ENCODE results near the gene PCDHGA1. TPM values are rescaled to one million over a fixed set of nuclear protein-coding genes. Genes with fewer than 3 reads are reported as not detected.

PCDHGA1 gene
- total RNA-seq, 1 experiment from 2014 or later: 0.63 TPM

- Histone ChIP-seq H4K5ac (ENCODE audit: insufficient read length, low read depth, low read length) (no peak overlapping the region), H3K4me1 (ENCODE audit: insufficient read depth, low read length) (no peaks in the 10 kb centered on the region), H2AK5ac (ENCODE audit: insufficient read length, low read length) (no peak overlapping the region), H2BK20ac (ENCODE audit: low read depth, low read length, poor library complexity, severe bottlenecking) (no peak overlapping the region), H2AFZ (ENCODE audit: low read length) (no peak overlapping the region), H2BK5ac (ENCODE audit: insufficient read length, low read length) (no peak overlapping the region), H3K79me1 (ENCODE audit: insufficient read depth, low read depth, low read length, poor library complexity, severe bottlenecking) (no peaks in the 10 kb centered on the region), H3K27ac (ENCODE audit: insufficient read length, low read depth, low read length) (no peak overlapping the region), H3K4ac (ENCODE audit: low read depth, low read length) (no peak overlapping the region), H2BK120ac (ENCODE audit: low read depth, low read length, poor library complexity, severe bottlenecking) (no peak overlapping the region), H2BK15ac (ENCODE audit: low read depth, low read length) (no peak overlapping the region), H4K8ac (replicated peaks; ENCODE audit: insufficient read length, low read depth, low read length) (no peak overlapping the region), H3K4me2 (ENCODE audit: insufficient read depth, insufficient read length, low read length) (no peak overlapping the region), H4K20me1 (ENCODE audit: control insufficient read depth, insufficient read depth, insufficient read length) (no peaks in the 10 kb centered on the region), H3K56ac (ENCODE audit: insufficient read length, low read depth, low read length) (no peak overlapping the region), H3T11ph (ENCODE audit: low read length) (no peak overlapping the region), H3K27me3 (ENCODE audit: insufficient read depth, low read length) (no peaks in the 10 kb centered on the region), H3K9me3 (ENCODE audit: control insufficient read depth, low read depth, low read length) (peaks cover 31% of the 10 kb centered on the region), H3K23me2 (ENCODE audit: insufficient read length, low read depth, low read length, poor library complexity, severe bottlenecking) (no peaks in the 10 kb centered on the region), H2BK12ac (ENCODE audit: insufficient read length, low read depth, low read length) (no peak overlapping the region), H3K18ac (ENCODE audit: insufficient read length, low read depth, low read length) (no peak overlapping the region), H3K9ac (ENCODE audit: extremely low read depth, insufficient read length, low read length) (no peak overlapping the region), H3K14ac (ENCODE audit: insufficient read depth, low read length) (no peak overlapping the region), H3K79me2 (ENCODE audit: insufficient read depth, low read length) (no peaks in the 10 kb centered on the region), H4K91ac (ENCODE audit: insufficient read length, low read depth, low read length) (no peak overlapping the region), H3K23ac (ENCODE audit: insufficient read length, low read depth, low read length) (no peak overlapping the region)
- WGBS (ENCODE audit: extremely low coverage, insufficient read length, low lambda C conversion rate): no CpG with 5 or more reads among the region's 46 CpGs
- Mint-ChIP-seq H3K9me3 (peaks cover 65 to 72% of the 10 kb centered on the region in 2 experiments), H3K27ac (no peak overlapping the region), H3K4me1 (peaks cover 4 to 13% of the 10 kb centered on the region in 2 experiments; a peak in 3 of 4 replicates), H3K4me3 (no peak overlapping the region), H3K27me3 (ENCODE audit: low read depth) (peaks cover 9% of the 10 kb centered on the region), H3K36me3 (ENCODE audit: insufficient read depth in 1 of 3, low read depth in 3 of 3) (peaks cover 44 to 60% (median 56%) of the 10 kb centered on the region in 3 experiments)
- TF ChIP-seq CTCF (conservative IDR thresholded peaks at IDR 0.05): no peak
- DNase-seq: no peak
Measured at GRCh38 chr5:141366016-141366896, 35.9 kb downstream of the PCDHGA1 start.
